IPS DF 6.9 (cell line): ENCODE results near the gene VSIR.

Source experiments
- DNase-seq: peaks from one replicate; pipeline ENCODE4 v3.0.0-alpha.2; 2013; ENCODE audit warnings: low read depth, low spot score
- H3K27ac ChIP-seq: one replicate; pipeline ENCODE4 v1.5.1; 2013; ENCODE audit warnings: low read length, control low read depth
- H3K27me3 ChIP-seq: 2 replicates; pipeline ENCODE4 v1.6.1; 2013; ENCODE audit warnings: mild to moderate bottlenecking, low read length; ENCODE audit not compliant: control insufficient read depth, insufficient read depth
- H3K36me3 ChIP-seq: 2 replicates; pipeline ENCODE4 v1.6.1; 2013; ENCODE audit warnings: low read length; ENCODE audit not compliant: control insufficient read depth, insufficient read depth
- H3K4me1 ChIP-seq: 2 replicates; pipeline ENCODE4 v1.6.1; 2013; ENCODE audit warnings: low read length; ENCODE audit not compliant: control insufficient read depth, insufficient read depth
- H3K4me3 ChIP-seq: 2 replicates; pipeline ENCODE4 v1.5.1; 2013; ENCODE audit warnings: mild to moderate bottlenecking, low read length
- H3K9me3 ChIP-seq: 2 replicates; pipeline ENCODE4 v1.6.1; 2013; ENCODE audit warnings: low read length, inconsistent platforms; ENCODE audit not compliant: control insufficient read depth, insufficient read depth
- WGBS: extraction: QIAGEN DNeasy Blood & Tissue Kit; methylation state at CpG from one replicate; pipeline ENCODE4 v1.1.7; 2013; ENCODE audit warnings: mixed read lengths, missing lambda C conversion rate; ENCODE audit not compliant: insufficient read length, insufficient coverage; 5-methylcytosine and 5-hydroxymethylcytosine counted together

Gene VSIR

GRCh38 chr10:71739358-71739900, 33.9 kb downstream of the VSIR start:
- H3K36me3 ChIP-seq: no peaks in the 10 kb centered on the region
- no peak overlapping the region for H3K4me3 ChIP-seq
- WGBS: no CpG with 5 or more reads among the region's 8 CpGs
- no peaks in the 10 kb centered on the region for H3K9me3 ChIP-seq
- no peaks in the 10 kb centered on the region for H3K27me3 ChIP-seq
- no peak for DNase-seq
- H3K4me1 ChIP-seq: peaks cover 3% of the 10 kb centered on the region; the same call in 1 of the 2 replicates
- H3K27ac ChIP-seq: no peak overlapping the region

GRCh38 chr10:71737834-71738197, 35.5 kb downstream of the VSIR start:
- no peak for DNase-seq
- Histone ChIP-seq H3K36me3 (no peaks in the 10 kb centered on the region), H3K4me3 (no peak overlapping the region), H3K27ac (no peak overlapping the region), H3K9me3 (no peaks in the 10 kb centered on the region), H3K4me1 (peaks cover 3% of the 10 kb centered on the region; the same call in 1 of the 2 replicates), H3K27me3 (no peaks in the 10 kb centered on the region)
- WGBS: no CpG with 5 or more reads among the region's 3 CpGs

- no peak for DNase-seq
- Histone ChIP-seq H3K9me3 (no peaks in the 10 kb centered on the region), H3K36me3 (no peaks in the 10 kb centered on the region), H3K27me3 (no peaks in the 10 kb centered on the region), H3K4me1 (peaks cover 3% of the 10 kb centered on the region; the same call in 1 of the 2 replicates), H3K27ac (no peak overlapping the region), H3K4me3 (no peak overlapping the region)
- no CpG with 5 or more reads among the region's 12 CpGs for WGBS
These were observed 36.1 kb downstream of the VSIR start for GRCh38 chr10:71737001-71737833.

- Histone ChIP-seq H3K9me3 (no peaks in the 10 kb centered on the region), H3K27ac (no peak overlapping the region), H3K36me3 (no peaks in the 10 kb centered on the region), H3K4me3 (no peak overlapping the region), H3K4me1 (peaks cover 3% of the 10 kb centered on the region; the same call in 1 of the 2 replicates), H3K27me3 (no peaks in the 10 kb centered on the region)
- no peak for DNase-seq
- no CpG with 5 or more reads among the region's 2 CpGs for WGBS
These were observed 36.8 kb downstream of the VSIR start for GRCh38 chr10:71736570-71736952.

GRCh38 chr10:71735709-71736569, 37.4 kb downstream of the VSIR start:
- DNase-seq: no peak
- Histone ChIP-seq H3K36me3 (no peaks in the 10 kb centered on the region), H3K27me3 (no peaks in the 10 kb centered on the region), H3K9me3 (no peaks in the 10 kb centered on the region), H3K27ac (no peak overlapping the region), H3K4me1 (peaks cover 3% of the 10 kb centered on the region; the same call in 1 of the 2 replicates), H3K4me3 (no peak overlapping the region)
- no CpG with 5 or more reads among the region's 16 CpGs for WGBS

- Histone ChIP-seq H3K27me3 (no peaks in the 10 kb centered on the region), H3K4me3 (no peak overlapping the region), H3K4me1 (peaks cover 3% of the 10 kb centered on the region; the same call in 1 of the 2 replicates), H3K9me3 (no peaks in the 10 kb centered on the region), H3K36me3 (no peaks in the 10 kb centered on the region), H3K27ac (no peak overlapping the region)
- WGBS: no CpG with 5 or more reads among the region's 5 CpGs
- DNase-seq: no peak
These were observed 38.5 kb downstream of the VSIR start for GRCh38 chr10:71734797-71735196.

- H3K4me3 ChIP-seq: no peak overlapping the region
- H3K9me3 ChIP-seq: no peaks in the 10 kb centered on the region
- H3K36me3 ChIP-seq: no peaks in the 10 kb centered on the region
- H3K27me3 ChIP-seq: no peaks in the 10 kb centered on the region
- H3K4me1 ChIP-seq: peaks cover 3% of the 10 kb centered on the region; the same call in 1 of the 2 replicates
- H3K27ac ChIP-seq: no peak overlapping the region
- DNase-seq: no peak
- WGBS: no CpG with 5 or more reads among the region's 12 CpGs
These were observed 41.5 kb downstream of the VSIR start for GRCh38 chr10:71731791-71732190.

GRCh38 chr10:71729161-71729636, 44.1 kb downstream of the VSIR start:
- no CpG with 5 or more reads among the region's 10 CpGs for WGBS
- H3K27ac ChIP-seq: no peak overlapping the region
- H3K4me1 ChIP-seq: no peaks in the 10 kb centered on the region
- H3K36me3 ChIP-seq: no peaks in the 10 kb centered on the region
- H3K4me3 ChIP-seq: no peak overlapping the region
- H3K9me3 ChIP-seq: no peaks in the 10 kb centered on the region
- no peak for DNase-seq
- no peaks in the 10 kb centered on the region for H3K27me3 ChIP-seq

GRCh38 chr10:71727738-71728737, 45.3 kb downstream of the VSIR start:
- H3K36me3 ChIP-seq: no peaks in the 10 kb centered on the region
- no peaks in the 10 kb centered on the region for H3K9me3 ChIP-seq
- WGBS: no CpG with 5 or more reads among the region's 8 CpGs
- DNase-seq: no peak
- H3K4me1 ChIP-seq: no peaks in the 10 kb centered on the region
- H3K27ac ChIP-seq: no peak overlapping the region
- H3K4me3 ChIP-seq: no peak overlapping the region
- no peaks in the 10 kb centered on the region for H3K27me3 ChIP-seq
